HG02885 (cell line): ENCODE measurements around the gene ADIPOQ.
"Not testable (repeated sequence)": the region's sequence is repeated elsewhere in the genome, so short reads cannot be mapped to it uniquely, and the experiment has no call there.

Source experiments
- ATAC-seq: cut with Tn5 transposase; IDR thresholded peaks from one replicate; pipeline ENCODE4 v1.9.1; 2021; ENCODE audit warnings: mild to moderate bottlenecking; ENCODE audit not compliant: unreplicated experiment, poor library complexity

Gene ADIPOQ

GRCh38 chr3:186825872-186826409 is 16.6 kb upstream of the ADIPOQ start:
- no peak for ATAC-seq

GRCh38 chr3:186826410-186826975 is 16.0 kb upstream of the ADIPOQ start:
- ATAC-seq = no peak

DNA sequence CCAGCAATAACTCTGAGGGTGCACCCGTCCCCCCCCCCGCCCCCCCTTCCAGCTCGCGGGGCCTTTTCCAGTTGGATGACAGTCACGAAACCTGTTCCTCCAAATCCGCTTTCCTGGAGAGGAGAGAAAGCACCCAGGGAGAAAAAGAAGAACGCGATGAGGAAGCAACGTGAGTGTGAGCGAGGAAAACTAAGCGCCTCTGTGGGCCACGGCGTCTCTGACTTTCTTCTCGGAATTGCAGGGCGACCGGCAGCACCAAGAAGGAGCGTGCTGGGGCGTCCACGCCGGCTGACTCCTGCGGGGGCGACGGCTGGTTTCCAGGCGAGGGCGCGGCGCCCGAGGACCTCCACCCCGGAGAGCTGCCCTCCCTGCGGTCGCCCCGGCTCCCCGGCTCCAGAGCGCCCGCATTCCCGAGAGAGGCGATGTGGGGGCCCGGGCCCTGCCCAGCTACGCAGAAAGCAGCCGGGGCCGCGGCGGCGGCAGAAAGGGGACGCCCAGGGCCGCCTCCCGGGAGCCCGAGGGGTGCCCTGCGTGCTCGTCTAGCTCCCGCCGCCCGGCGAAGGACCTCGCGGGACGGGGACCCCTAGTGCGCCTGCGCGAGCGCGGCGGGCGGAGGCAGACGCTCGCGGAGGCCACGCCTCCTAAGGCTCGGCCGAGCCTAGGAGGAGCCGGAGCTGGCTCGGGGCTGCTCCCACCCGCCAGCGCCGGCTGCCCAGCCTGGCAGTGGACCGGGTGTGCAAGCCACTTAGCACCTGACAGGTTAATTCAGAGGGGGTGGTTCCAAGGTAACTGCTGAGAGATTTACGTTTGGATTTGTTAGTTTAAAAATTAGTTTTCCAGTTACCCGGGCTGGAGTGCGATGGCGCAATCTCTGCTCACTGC is 15.3 kb upstream of the ADIPOQ start:
- ATAC-seq = peak; percentile 92

DNA sequence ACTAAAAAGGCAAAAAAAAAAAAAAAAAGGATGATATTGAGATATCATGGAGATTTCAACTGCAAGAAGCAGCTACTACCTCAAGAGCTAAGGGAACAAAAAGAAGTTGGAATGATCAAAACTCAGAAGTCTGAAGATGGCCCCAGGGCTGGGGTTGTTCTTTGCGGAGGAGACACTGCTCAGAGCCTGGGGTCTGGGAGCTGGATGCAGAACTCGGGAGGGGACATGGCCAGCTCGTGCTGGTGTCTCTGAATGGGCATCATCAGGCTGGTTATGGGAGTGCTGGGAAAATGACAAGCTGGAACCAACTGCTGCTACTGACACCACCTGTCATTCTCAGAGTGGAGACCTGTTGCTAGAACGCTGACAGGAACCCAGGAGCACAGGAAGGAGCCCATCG is 14.2 kb upstream of the ADIPOQ start:
- no peak for ATAC-seq

- ATAC-seq = no peak
These were observed 10.7 kb upstream of the ADIPOQ start for GRCh38 chr3:186831798-186832197.

DNA sequence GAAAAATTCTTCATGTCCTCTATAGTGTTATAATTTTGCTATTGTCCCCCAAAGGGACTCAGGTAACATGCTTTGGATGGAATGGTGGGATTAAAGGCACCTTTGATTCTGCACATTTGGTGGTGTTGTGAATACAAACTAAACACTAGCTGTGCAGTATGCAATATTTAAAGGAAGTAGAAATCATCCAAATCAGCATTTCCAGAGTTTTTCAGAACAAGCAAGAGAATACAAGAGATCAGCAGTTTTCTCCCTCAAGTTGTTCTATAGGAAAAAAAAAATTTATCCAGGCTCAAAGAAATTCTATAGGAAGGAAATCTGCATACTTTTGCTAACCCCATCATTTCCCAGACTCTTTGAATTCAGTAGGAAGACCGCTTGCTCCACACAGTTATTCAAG is 10.2 kb upstream of the ADIPOQ start:
- no peak for ATAC-seq

- no peak for ATAC-seq
These were observed 2.5 kb upstream of the ADIPOQ start for GRCh38 chr3:186839874-186840641.

DNA sequence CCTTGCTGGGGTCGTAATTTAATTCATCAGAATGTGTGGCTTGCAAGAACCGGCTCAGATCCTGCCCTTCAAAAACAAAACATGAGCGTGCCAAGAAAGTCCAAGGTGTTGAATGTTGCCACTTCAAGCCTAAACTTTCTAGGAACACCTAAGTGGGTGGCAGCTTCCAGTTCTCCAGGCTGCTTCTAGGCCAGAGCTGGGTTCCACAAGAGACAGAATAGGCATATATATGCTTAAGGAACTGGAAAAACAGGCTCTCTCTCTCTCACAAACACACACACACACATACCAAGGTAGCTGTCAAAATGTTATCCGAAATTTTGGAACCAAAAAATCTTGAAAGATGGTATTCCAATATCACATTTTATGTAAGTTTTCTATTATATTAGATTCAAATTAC is 890 bp upstream of the ADIPOQ start:
- no peak for ATAC-seq

DNA sequence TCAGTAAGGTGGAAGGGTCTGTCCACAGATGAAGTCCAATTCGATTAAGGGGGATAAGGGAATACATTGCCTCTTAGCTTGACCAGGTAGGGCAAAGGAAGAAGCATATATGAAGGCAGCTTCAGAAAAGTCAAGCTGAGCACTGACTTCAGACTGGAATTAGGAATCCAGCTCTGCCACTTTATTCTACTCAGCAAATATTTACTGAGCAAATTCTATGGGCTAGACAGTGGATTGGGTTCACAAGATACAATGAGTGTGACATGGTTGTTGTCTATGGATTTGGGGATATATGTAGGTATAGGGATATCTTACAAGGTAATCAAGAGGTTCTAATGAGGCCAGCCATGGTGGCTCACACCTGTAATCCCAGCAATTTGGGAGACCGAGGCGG is 526 bp downstream of the ADIPOQ start:
- no peak for ATAC-seq

DNA sequence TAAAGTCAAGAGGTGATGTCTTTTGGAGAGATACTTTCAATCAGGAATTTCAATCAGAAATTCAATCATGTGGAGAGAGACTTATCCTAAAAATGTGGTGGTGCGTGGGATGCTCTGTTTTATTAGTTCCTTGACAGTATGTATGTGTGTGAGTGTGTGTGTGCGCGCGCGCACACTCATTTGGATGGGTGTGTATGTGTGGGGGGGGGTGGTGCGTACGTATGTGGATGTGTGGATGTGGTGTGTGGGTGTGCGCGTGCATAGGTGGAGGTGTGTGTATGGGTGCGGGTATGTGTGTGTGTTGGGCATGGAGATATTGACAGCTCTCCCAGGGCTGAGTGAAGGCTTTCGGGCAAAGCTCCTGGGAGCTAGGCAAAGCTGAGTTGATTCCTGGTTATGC is 2.4 kb downstream of the ADIPOQ start:
- no peak for ATAC-seq

DNA sequence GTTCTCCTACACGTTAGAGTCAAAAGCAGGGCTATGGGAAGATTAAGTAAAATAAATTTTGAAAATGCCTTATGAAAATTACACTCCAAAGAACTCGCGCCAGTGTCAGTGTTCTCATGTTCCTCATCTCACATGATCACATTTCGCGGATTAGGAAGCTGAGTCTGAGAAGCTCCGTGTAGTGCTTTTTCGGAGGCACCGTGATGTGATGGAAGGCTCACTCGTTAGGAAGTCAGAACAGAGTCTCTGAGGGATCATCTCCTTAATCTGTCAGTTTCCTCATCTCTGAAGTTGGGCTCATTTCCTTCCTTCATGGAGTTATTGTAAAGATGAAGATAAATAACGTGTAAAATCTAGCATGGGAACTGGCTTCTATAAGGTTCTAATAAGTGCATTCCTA is 3.2 kb downstream of the ADIPOQ start:
- ATAC-seq = no peak

- ATAC-seq = no peak
These were observed 4.9 kb downstream of the ADIPOQ start for GRCh38 chr3:186847437-186847836.

DNA sequence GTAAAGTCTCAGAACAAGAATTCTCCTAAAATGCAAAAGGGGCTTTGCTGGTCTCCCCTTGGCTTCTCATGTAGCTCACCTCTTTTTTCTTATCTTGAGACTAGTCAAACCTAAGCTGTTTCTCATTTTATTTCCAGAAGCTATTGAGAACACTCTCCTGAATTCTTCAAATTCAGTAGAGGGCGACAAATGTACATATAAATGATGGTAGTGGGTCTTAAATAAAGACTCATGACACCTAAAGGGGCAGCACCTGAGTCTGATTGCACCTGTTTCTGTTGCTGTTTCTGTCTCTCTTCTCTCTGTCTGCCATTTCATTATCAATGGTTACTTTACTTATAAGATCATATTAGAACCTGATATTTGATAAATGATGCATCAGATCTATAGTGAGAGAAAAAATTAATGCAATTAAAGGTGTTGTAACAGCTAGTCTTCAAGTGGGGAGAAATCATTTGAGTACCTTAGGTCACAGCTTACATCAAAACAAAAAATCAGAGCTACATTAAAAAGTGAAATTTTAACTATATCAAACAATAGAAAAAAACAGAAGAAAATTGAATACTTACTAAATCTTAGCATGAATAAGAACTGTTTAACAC is 7.0 kb downstream of the ADIPOQ start:
- ATAC-seq = no peak

DNA sequence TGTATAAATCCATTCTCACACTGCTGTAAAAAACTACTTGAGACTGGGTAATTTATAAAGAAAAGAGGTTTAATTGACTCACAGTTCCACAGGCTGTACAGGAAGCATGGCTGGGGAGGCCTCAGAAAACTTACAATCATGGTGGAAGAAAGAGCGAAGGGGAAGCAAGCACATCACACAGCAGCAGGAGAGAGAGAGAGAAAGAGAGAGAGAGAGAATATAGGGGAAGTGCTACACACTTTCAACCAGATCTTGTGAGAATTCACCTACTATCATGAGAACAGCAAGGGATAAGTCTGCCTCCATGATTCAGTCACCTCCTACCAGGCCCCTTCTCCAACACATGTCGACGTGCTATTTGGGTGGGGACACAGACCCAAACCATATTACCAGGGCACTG is 9.3 kb downstream of the ADIPOQ start:
- not testable (repeated sequence) for ATAC-seq

GRCh38 chr3:186852994-186853393 is 10.5 kb downstream of the ADIPOQ start:
- no peak for ATAC-seq

DNA sequence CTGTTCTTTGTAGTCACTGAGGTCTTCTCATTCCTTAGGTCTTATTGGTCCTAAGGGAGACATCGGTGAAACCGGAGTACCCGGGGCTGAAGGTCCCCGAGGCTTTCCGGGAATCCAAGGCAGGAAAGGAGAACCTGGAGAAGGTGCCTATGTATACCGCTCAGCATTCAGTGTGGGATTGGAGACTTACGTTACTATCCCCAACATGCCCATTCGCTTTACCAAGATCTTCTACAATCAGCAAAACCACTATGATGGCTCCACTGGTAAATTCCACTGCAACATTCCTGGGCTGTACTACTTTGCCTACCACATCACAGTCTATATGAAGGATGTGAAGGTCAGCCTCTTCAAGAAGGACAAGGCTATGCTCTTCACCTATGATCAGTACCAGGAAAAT is 11.6 kb downstream of the ADIPOQ start:
- no peak for ATAC-seq

- no peak for ATAC-seq
These were observed 12.4 kb downstream of the ADIPOQ start for GRCh38 chr3:186854954-186855353.

GRCh38 chr3:186857743-186858142 is 15.2 kb downstream of the ADIPOQ start:
- ATAC-seq = no peak

DNA sequence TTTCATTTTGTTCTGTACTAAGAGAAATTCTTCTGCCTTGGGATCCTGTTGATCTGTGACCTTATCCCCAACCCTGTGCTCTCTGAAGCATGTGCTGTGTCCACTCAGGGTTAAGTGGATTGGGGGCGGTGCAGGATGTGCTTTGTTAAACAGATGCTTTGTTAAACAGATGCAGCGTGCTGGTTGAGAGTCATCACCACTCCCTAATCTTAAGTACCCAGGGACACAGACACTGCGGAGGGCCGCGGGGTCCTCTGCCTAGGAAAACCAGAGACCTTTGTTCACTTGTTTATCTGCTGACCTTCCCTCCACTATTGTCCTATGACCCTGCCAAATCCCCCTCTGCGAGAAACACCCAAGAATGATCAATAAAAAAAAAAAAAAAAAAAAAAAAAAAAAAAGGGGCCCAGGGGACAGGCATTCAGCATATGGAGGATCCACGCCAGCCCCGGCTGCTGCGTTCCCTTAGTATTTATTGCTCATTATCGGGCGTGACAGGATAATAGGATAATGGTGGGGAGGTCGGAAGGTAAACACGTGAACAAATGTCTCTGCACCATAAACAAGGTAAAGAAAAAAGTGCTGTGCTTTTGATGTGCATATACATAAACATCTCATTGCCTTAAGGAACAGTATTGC is 22.8 kb downstream of the ADIPOQ start:
- not testable (repeated sequence) for ATAC-seq

DNA sequence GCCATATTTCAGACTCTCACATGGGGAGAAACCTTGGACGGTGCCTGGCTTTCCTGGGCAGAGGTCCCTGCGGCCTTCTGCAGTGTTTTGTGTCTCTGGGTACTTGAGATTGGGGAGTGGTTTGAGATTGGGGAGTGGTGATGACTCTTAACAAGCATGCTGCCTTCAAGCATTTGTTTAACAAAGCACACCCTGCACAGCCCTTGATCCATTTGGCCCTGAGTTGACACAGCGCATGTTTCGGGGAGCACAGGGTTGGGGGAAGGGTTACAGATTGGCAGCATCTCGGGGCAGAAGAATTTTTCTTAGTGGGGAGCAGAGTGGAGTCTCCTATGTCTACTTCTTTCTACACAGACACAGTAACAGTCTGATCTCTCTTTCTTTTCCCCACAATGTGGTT is 23.6 kb downstream of the ADIPOQ start:
- not testable (repeated sequence) for ATAC-seq
